NOMO-1 treated with dmso at 0.1 percent for 144 hours (cell line): ENCODE measurements around the gene UNC13A.

Source experiments
- DNase-seq: peaks from one replicate; lab custom pipeline; 2025; ENCODE audit not compliant: unreplicated experiment; lab: John Stamatoyannopoulos, UW

UNC13A gene

GRCh38 chr19:17669419-17669818, 18.7 kb downstream of the UNC13A start:
- DNase-seq: no peak

GRCh38 chr19:17665058-17665457, 23.1 kb downstream of the UNC13A start:
- DNase-seq: no peak

DNA sequence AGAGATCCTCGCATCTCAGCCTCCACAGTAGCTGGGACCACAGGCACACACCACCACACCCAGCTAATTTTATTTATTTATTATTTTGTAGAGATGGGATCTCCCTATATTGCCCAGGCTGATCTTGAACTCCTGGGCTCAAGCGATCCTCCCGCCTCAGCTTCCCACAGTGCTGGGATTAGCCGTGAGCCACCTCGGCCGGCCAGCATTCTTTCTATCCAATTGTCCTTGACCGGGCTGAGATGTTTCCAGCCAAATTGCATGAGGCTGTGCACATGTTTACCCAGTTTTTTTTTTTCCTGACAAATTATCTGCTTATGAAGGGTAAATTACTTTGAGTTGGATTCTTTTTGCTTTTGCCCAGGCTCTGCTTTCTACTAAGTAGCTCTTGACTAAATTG, 28.2 kb downstream of the UNC13A start:
- no peak for DNase-seq

DNA sequence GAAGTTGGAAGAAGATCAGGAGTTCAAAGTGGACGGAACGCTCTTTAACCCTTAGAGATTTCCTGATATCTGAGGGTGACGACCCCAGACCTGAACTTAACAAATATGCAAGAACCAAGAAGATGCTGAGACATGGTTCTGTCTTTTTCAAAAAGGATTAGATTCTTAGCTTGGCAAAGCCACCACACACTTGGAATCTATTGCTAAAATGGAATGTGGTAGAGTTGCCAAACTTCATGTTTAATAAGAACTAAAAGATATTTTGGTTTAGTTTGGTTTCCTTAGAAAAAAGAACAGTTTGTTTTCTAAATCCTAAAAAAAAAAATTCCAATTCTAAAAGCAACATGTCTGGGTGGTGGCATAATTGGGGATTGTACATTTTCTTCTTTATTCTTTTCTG, 29.5 kb downstream of the UNC13A start:
- no peak for DNase-seq

DNA sequence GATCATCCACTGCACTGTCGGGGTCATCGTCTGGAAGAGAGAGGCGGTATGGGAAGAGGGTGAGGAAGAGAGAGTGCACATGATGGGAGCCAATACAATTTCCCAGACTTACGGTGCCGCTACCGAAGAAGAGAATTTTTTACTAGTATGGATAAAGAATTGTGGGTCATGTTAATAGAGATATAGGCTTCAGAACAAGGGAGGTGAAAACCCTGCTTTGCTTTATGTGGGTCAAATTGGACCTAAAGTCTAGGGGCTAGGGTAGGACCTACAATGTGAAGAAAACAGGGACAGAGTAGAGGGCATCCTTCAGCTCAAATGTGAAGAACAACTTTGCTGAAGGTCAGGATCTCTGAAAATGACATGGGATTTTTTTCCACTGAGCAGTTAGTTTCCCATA, 29.9 kb downstream of the UNC13A start:
- no peak for DNase-seq

GRCh38 chr19:17656970-17657369, 31.2 kb downstream of the UNC13A start:
- no peak for DNase-seq

- no peak for DNase-seq
Measured at GRCh38 chr19:17655751-17656472, 32.2 kb downstream of the UNC13A start.

DNA sequence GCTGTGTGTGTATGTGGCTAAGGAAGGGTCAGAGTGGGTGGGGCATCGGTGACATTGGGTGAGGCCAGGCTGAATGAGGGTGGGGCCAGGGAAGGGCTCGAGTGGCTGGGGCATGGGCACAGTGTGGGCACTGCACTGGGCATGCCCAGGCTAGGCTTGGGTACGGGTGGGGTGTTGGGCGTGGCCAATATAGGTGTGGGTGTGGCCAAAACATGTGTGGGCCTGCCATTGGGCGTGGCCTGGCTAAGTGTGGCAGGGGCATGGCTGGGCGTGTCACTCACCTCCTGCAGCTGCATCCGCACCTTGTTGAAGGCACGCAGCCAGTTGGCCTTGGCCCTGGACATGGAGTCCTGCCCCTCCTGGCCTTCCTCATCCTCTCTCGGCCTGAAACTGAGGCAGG, 33.2 kb downstream of the UNC13A start:
- DNase-seq: no peak

DNA sequence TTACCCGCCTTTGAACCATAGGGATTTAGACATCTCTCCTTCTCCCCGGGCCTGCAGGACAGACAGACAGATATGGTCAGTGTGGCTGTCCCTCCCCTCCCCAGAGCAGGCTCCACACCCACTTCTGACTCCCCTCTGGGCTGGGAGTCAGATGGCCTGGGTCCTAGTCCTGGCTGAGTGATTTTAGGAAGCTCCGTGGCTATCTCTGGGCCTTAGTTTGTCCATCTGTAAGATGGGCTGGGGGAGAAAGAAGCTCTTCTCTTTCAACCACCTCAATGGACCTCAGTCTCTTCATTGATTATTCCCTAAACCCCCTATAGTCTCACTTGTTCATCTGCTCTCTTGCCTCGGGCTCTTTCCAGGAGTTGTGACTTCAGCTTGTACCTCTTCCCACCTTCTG, 35.5 kb downstream of the UNC13A start:
- DNase-seq: no peak

- no peak for DNase-seq
Measured at GRCh38 chr19:17648786-17649185, 39.4 kb downstream of the UNC13A start.

DNA sequence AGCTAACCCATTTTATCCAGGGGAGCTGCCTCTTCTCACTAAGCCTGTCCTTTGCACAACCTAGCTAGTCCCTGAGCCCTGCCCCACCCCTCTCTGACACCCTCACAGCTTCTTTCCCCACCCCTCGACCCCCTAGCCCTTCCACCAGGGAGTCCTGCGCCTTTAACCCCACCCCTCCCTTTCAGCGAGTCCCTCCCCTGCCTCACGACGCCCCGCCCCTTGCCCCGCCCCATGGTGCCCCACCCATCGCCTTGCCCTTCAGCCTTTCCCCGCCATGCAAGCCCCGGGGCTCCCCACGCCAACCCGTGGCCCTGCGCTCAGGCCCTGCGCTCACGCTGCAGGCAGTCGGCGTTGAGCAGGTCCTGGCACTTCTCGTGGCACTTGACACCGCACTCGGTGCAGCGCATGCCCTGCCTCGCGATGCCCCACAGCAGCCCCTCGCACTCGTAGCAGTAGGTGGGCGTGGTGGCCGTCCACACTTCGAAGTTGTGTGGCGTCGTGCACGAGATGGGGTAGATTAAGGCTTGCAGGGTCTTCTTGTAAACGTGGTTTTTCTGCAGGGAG, 40.0 kb downstream of the UNC13A start:
- no peak for DNase-seq

DNA sequence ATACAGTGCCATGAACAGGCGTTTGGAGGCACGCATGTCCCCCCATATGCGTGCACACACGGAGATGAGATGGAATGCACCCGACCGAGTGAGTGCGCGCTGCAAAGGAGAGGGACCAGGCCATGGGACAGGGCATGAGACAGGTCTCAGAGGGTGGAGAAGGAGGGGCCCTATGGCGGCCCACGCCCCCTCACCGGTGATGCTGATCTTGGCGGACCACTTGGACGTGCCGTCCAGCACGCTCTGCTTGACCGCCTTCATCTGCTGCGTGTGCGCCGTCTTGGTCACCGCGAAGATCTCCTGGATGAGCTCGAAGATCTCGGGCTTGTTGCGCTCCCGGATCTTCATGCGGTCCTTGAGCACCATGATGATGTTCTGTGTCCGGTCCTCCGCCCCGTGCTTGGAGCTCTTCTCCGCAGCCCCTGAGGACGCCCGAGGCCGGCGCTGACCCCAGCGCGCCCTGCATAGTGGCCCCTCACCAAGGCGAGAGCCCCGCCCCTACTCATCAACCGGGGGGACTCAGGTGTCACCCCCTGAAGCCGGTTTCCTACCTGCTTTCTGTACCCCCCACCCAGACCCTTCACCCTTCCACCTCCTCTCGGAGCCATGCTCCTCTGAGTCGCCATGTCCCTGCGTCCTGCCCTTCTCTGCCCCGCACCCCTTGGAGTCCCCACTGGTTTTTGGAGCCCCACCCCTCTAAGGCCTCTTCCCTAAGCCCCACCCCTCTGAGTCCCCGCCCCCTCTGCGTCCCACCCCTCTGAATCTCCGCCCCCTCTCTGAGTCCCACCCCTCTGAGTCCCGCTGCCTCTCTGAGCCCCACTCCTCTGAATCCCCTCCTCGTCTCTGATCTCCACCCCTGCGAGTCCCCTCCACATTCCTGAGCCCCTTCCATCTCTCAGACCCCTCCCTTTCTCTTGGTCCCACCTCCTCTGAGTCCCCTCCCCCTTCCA, 40.8 kb downstream of the UNC13A start:
- DNase-seq: no peak

DNA sequence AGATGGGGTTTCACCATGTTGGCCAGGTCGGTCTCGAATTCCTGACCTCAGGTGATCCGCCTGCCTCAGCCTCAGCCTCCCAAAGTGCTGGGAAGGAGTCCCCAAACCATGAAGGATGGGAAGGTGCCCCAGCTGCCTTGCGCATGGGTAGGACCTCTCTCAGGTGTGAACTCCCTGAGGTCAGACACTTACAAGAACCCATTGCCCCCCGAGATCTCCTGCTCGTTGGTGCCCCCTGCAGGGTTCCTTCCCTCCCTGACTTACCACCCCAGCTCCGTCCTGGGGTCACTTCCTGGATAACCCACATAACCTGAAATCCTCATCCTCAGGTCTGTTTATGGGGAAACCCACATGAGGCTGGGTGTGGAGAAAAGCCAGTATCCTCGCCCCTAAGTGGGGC, 41.7 kb downstream of the UNC13A start:
- DNase-seq: no peak

GRCh38 chr19:17645339-17645963, 42.7 kb downstream of the UNC13A start:
- DNase-seq: no peak

DNA sequence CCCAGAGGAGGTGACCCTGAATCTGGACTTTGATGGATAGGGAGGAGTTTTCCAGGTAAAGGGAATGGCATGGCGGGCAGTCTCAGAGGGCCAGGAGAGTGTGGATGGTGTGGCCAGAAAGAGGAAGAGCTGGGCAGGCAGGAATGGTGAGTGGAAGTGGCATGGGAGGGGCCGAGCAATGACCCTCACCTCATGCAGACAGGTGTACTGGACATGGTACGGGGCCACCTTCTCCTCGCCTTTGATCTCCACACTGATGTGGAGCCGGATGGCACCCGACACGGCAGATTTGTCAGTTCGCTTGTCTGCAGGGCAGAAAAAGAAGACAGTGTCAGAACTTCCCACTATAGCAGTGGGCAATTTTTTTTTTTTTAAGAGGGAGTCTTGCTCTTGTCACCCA, 45.5 kb downstream of the UNC13A start:
- no peak for DNase-seq

GRCh38 chr19:17641846-17642245, 46.3 kb downstream of the UNC13A start:
- DNase-seq: no peak

DNA sequence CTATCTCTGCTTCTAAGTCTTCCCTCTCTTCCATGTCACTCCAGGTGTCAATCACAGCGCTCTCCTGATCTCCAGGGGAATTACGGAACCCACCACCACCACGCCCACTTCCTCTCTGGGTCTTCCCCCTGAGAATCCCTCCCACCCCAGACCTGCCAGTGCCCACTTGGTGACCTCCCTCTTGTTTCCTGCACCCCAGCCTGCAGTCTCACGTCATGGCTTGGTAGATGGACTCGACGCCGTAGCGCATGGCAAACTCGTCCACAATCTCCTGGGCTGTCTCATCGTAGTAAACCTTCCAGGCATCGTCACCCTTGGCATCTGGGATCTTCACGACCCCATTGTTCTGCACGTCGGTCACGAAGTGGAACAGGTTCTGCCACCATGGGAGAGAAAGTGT, 47.0 kb downstream of the UNC13A start:
- no peak for DNase-seq

GRCh38 chr19:17633700-17634099, 54.5 kb downstream of the UNC13A start:
- no peak for DNase-seq

GRCh38 chr19:17632577-17632976, 55.6 kb downstream of the UNC13A start:
- no peak for DNase-seq

GRCh38 chr19:17629760-17630159, 58.4 kb downstream of the UNC13A start:
- DNase-seq: no peak

DNA sequence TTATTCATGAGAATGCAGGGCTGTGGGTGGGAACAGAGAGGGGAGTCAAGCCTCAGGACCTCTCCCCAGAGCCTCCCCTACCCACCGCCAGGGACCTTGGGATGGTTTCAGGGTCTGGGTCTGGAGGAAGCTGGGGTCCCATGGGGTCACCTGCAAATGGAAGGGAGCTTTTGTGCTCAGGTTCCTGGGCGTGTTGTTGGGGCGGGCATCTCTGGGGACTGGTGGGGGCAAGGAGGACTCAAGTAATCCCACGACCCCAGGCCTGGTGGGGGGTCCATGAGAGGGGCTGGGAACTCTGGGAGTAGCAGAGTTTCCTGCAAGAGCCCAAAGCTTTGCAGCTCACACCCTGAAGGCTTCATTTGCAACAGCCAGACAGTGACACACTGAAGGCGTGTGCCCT, 60.2 kb downstream of the UNC13A start:
- no peak for DNase-seq

GRCh38 chr19:17627161-17627560, 61.0 kb downstream of the UNC13A start:
- no peak for DNase-seq
